GM23248 (cell line): ENCODE results near the gene CAPN11. TPM values are rescaled to one million over a fixed set of nuclear protein-coding genes. Genes with fewer than 3 reads are reported as not detected.

Experiments
- DNase-seq: peaks from one replicate; pipeline ENCODE4 v3.0.0-alpha.2; 2015
- H2AFZ ChIP-seq: fragments of 200-600 bp; sonication (generic); 2 replicates; pipeline ENCODE4 v1.6.1; 2016; ENCODE audit warnings: antibody characterized with exemption
- H3F3A ChIP-seq: fragments of 200-600 bp; sonication (generic); 2 replicates; pipeline ENCODE4 v1.6.1; 2016; ENCODE audit warnings: mild to moderate bottlenecking, antibody characterized with exemption, mixed run types; ENCODE audit not compliant: insufficient read depth
- H3K27ac ChIP-seq: fragments of 200-600 bp; sonication (generic); 2 replicates; pipeline ENCODE4 v1.5.1; 2016; ENCODE audit warnings: mild to moderate bottlenecking
- H3K27me3 ChIP-seq: fragments of 200-600 bp; sonication (generic); replicated peaks from 2 replicates; pipeline ENCODE4 v1.6.1; 2016; ENCODE audit warnings: mild to moderate bottlenecking; ENCODE audit not compliant: insufficient read depth
- H3K36me3 ChIP-seq: fragments of 200-600 bp; sonication (generic); 2 replicates; pipeline ENCODE4 v1.6.1; 2016; ENCODE audit warnings: low read depth, mild to moderate bottlenecking
- H3K4me1 ChIP-seq: fragments of 200-600 bp; sonication (generic); 2 replicates; pipeline ENCODE4 v1.6.1; 2016; ENCODE audit warnings: mild to moderate bottlenecking; ENCODE audit not compliant: insufficient read depth
- H3K4me2 ChIP-seq: fragments of 200-600 bp; sonication (generic); one replicate; pipeline ENCODE4 v1.6.1; 2016; ENCODE audit warnings: mild to moderate bottlenecking; ENCODE audit not compliant: unreplicated experiment
- H3K4me3 ChIP-seq: fragments of 200-600 bp; sonication (generic); 2 replicates; pipeline ENCODE4 v1.5.1; 2016; ENCODE audit warnings: mild to moderate bottlenecking
- H3K79me2 ChIP-seq: fragments of 200-600 bp; sonication (generic); 2 replicates; pipeline ENCODE4 v1.6.1; 2016; ENCODE audit warnings: mild to moderate bottlenecking; ENCODE audit not compliant: insufficient read depth
- H3K9ac ChIP-seq: fragments of 200-600 bp; sonication (generic); 2 replicates; pipeline ENCODE4 v1.6.1; 2016; ENCODE audit warnings: mild to moderate bottlenecking
- H3K9me2 ChIP-seq: fragments of 200-600 bp; sonication (generic); 2 replicates; pipeline ENCODE4 v1.6.1; 2016; ENCODE audit warnings: mixed run types, mild to moderate bottlenecking, moderate library complexity; ENCODE audit not compliant: insufficient read depth
- H3K9me3 ChIP-seq: fragments of 200-600 bp; sonication (generic); one replicate; pipeline ENCODE4 v1.6.1; 2017; ENCODE audit warnings: low read depth
- H4K20me1 ChIP-seq: fragments of 200-600 bp; sonication (generic); 2 replicates; pipeline ENCODE4 v1.6.0; 2016; ENCODE audit not compliant: insufficient read depth
- EZH2 ChIP-seq: fragments of 200-600 bp; sonication (generic); IDR thresholded peaks from 2 replicates; pipeline ENCODE4 v1.6.1; 2018; ENCODE audit warnings: antibody characterized with exemption, mild to moderate bottlenecking; ENCODE audit not compliant: insufficient read depth, poor library complexity, severe bottlenecking
- EZH2phosphoT487 ChIP-seq: fragments of 200-600 bp; sonication (generic); IDR thresholded peaks from 2 replicates; pipeline ENCODE4 v1.6.1; 2018; ENCODE audit warnings: antibody characterized with exemption, moderate library complexity, mild to moderate bottlenecking, low read depth; ENCODE audit not compliant: insufficient read depth
- WGBS, 2 experiments: methylation state at CpG; one replicate each; pipeline ENCODE4 v1.1.6; 2015 to 2017; ENCODE audit warnings: low lambda C conversion rate in 2 of 2, low coverage in 1 of 2; ENCODE audit errors: missing lambda C conversion rate in 2 of 2; 5-methylcytosine and 5-hydroxymethylcytosine counted together
- in situ Hi-C: fragments of 300-500 bp; cut with MboI; formaldehyde crosslinking; loops from 2 replicates; pipeline ENCODE4 v1.15.0; 2020
- polyA plus RNA-seq: library from polyadenylated mRNA; unstranded; fragments of >200 nt; fragmentation: Nextera tagmentation; extraction: Ambion mirVana; gene quantifications from 2 replicates; pipeline ENCODE4 v1.2.1, GENCODE V29; 2016
- total RNA-seq: library from RNA; depleted of rRNA; stranded (reverse); fragments of >200 nt; shearing (Covaris generic); gene quantifications from 2 replicates; pipeline ENCODE4 v1.2.3, GENCODE V29; 2014

The CAPN11 gene
- total and polyA plus RNA-seq, 2 experiments from 2014 or later: not detected

DNA sequence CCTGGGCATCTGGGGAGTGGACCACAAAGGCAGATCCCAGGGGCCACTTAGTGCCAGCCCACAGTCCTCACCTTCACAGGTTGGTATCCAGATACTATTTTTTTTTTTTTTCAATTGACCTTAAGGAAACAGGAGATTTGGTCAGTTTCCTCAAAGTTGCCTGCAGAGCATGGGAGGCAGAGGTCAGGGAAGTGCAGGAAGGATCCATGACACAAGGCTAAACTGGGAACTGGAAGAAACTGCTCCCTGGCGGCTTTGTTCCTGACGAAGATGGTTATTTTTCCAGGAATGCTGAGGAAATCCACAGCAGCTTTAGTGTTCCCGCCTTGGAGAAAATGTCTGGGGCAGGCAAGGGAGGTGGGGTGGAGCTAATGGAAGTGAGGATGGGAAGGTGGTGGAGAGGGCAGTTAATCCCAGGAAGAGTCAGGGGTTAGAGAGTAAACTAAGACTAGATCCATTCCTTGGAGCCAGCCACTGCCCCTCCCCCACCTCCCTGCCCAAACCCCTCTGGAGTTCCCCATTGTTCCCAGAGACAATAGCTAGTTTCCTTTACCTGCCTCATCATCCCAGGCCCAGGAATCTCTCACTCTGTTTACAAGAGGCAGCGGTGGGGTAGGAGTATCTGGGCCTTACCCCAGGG is 43.8 kb downstream of the CAPN11 start:
- no peaks in the 10 kb centered on the region for H3K36me3 ChIP-seq
- no peaks in the 10 kb centered on the region for H3F3A ChIP-seq
- no peaks in the 10 kb centered on the region for H3K9me3 ChIP-seq
- no peaks in the 10 kb centered on the region for H3K9me2 ChIP-seq
- WGBS, 2 experiments: 93 to 94% methylated on average over 4 of the region's 4 CpGs
- no peaks in the 10 kb centered on the region for H3K79me2 ChIP-seq
- in situ Hi-C loops: no loop called here
- H3K4me1 ChIP-seq: no peaks in the 10 kb centered on the region
- H3K9ac ChIP-seq: no peak overlapping the region
- no peaks in the 10 kb centered on the region for H4K20me1 ChIP-seq
- H3K4me2 ChIP-seq: no peak overlapping the region
- H2AFZ ChIP-seq: no peak overlapping the region
- DNase-seq: no peak
- no peak for TF ChIP-seq EZH2phosphoT487
- no peak for TF ChIP-seq EZH2
- no peaks in the 10 kb centered on the region for H3K27me3 ChIP-seq
- no peak overlapping the region for H3K27ac ChIP-seq
- H3K4me3 ChIP-seq: no peak overlapping the region

DNA sequence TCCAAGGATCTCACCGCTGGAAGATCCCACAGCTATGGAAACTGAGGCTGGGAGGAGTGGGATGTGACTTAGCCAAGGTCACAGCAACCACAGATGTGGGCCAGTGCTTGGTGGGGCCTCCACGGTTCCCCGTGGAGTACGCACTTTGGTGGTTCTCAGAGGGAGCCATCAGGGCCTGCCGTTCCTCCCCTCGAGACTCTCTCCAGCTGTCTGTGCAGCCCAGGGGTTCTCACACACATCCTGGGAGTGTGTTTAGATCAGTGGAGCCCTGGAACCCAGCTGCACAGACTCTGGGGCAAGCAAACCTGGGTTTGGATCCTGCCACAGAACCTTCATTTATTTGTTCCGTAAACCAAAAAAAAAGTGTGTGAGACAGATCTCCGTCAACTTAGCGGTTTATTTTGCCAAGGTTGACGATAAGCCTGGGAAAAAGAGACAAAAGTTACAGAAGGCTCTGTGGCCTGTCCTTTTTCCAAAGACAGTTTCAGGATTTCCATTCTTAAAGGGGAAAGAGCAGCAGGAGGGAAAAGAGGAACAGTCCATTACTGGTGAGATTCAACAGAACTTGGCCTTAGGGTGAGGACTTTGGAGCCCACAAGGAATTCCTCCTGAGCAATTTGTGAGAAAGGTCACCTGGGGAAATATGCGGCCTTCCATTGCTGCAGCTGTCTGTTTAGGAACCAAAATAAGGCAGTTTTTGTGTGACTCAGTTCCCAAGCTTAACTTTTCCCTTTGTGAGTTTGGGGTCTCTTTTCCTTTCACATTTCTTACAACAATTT is 44.5 kb downstream of the CAPN11 start:
- Histone ChIP-seq H3K27ac (no peak overlapping the region), H2AFZ (no peak overlapping the region), H3K36me3 (no peaks in the 10 kb centered on the region), H3K9me3 (no peaks in the 10 kb centered on the region), H3K27me3 (no peaks in the 10 kb centered on the region), H3K4me3 (no peak overlapping the region), H3K79me2 (no peaks in the 10 kb centered on the region), H3K9me2 (no peaks in the 10 kb centered on the region), H3K4me2 (no peak overlapping the region), H3F3A (no peaks in the 10 kb centered on the region), H4K20me1 (no peaks in the 10 kb centered on the region), H3K9ac (no peak overlapping the region), H3K4me1 (no peaks in the 10 kb centered on the region)
- WGBS, 2 experiments: 95 to 96% methylated on average over 11 of the region's 11 CpGs
- in situ Hi-C loops: no loop called here
- TF ChIP-seq EZH2: no peak
- no peak for TF ChIP-seq EZH2phosphoT487
- no peak for DNase-seq

- no peaks in the 10 kb centered on the region for H3F3A ChIP-seq
- H2AFZ ChIP-seq: no peak overlapping the region
- H3K4me3 ChIP-seq: no peak overlapping the region
- H3K9me3 ChIP-seq: no peaks in the 10 kb centered on the region
- in situ Hi-C loops: no loop called here
- H3K27ac ChIP-seq: no peak overlapping the region
- H3K9me2 ChIP-seq: no peaks in the 10 kb centered on the region
- 81 to 84% methylated on average over 6 of the region's 6 CpGs for WGBS, 2 experiments
- no peak overlapping the region for H3K4me2 ChIP-seq
- TF ChIP-seq EZH2phosphoT487 (no peak), EZH2 (no peak)
- no peaks in the 10 kb centered on the region for H3K79me2 ChIP-seq
- no peak for DNase-seq
- H4K20me1 ChIP-seq: no peaks in the 10 kb centered on the region
- H3K4me1 ChIP-seq: no peaks in the 10 kb centered on the region
- no peak overlapping the region for H3K9ac ChIP-seq
- no peaks in the 10 kb centered on the region for H3K27me3 ChIP-seq
- no peaks in the 10 kb centered on the region for H3K36me3 ChIP-seq
Measured at GRCh38 chr6:44203955-44204354, 45.3 kb downstream of the CAPN11 start.

DNA sequence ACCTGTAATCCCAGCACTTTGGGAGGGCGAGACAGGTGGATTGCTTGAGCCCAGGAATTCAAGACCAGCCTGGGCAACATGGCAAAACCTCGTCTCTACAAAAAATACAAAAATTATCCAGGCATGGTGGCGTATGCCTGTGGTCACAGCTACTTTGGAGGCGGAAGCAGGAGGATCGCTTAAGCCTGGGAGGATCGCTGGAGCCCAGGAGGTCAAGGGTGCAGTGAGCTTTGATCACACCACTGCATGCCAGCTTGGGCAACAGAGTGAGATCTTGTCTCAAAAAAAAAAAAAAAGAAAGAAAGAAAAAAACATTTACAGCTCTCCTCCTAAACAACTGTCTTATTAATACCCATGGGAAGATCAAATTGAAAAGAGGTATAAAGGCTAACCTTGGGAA is 49.3 kb downstream of the CAPN11 start:
- Histone ChIP-seq H3K9ac (no peak overlapping the region), H3K4me3 (no peak overlapping the region), H3K4me1 (no peaks in the 10 kb centered on the region), H3F3A (no peaks in the 10 kb centered on the region), H3K27ac (no peak overlapping the region), H4K20me1 (no peaks in the 10 kb centered on the region), H3K9me2 (no peaks in the 10 kb centered on the region), H2AFZ (no peak overlapping the region), H3K36me3 (no peaks in the 10 kb centered on the region), H3K27me3 (no peaks in the 10 kb centered on the region), H3K4me2 (no peak overlapping the region), H3K79me2 (no peaks in the 10 kb centered on the region), H3K9me3 (no peaks in the 10 kb centered on the region)
- 81 to 83% methylated on average over 6 of the region's 6 CpGs for WGBS, 2 experiments
- TF ChIP-seq EZH2phosphoT487 (no peak), EZH2 (no peak)
- in situ Hi-C loops: no loop called here
- no peak for DNase-seq
